Myocyte (in vitro differentiated cells): ENCODE measurements around the gene TCF7L2. TPM values are rescaled to one million over a fixed set of nuclear protein-coding genes. Genes with fewer than 3 reads are reported as not detected.

Experiments used
- DNase-seq: peaks from one replicate; pipeline ENCODE4 v3.0.0-alpha.2; 2012; ENCODE audit warnings: low read depth
- total RNA-seq: library from RNA; depleted of rRNA; stranded (reverse); fragments of >200 nt; gene quantifications from 2 replicates; pipeline ENCODE4 v1.2.3, GENCODE V29; 2014

TCF7L2 gene
- total RNA-seq, 1 donor from 2014 or later: 2.4 TPM

DNA sequence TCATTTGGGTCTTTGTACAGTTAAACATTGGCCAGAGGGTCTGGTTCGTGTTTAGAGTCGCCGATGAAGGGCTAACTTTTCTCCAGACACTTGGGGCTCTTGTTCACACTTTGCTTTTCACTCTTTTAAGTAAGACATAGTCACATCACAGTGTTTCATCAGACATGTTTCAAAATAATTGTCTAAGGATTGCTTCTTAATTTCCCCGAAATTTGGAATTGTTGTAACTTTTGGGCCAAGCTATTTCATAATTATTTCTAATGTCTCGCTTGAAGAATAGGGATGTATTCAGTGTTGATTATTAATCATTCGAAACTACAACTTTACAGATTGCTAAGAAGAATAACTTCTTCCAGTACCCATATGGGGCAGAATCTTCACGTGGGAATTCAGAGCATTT is 92.8 kb downstream of the TCF7L2 start:
- DNase-seq: no peak

DNA sequence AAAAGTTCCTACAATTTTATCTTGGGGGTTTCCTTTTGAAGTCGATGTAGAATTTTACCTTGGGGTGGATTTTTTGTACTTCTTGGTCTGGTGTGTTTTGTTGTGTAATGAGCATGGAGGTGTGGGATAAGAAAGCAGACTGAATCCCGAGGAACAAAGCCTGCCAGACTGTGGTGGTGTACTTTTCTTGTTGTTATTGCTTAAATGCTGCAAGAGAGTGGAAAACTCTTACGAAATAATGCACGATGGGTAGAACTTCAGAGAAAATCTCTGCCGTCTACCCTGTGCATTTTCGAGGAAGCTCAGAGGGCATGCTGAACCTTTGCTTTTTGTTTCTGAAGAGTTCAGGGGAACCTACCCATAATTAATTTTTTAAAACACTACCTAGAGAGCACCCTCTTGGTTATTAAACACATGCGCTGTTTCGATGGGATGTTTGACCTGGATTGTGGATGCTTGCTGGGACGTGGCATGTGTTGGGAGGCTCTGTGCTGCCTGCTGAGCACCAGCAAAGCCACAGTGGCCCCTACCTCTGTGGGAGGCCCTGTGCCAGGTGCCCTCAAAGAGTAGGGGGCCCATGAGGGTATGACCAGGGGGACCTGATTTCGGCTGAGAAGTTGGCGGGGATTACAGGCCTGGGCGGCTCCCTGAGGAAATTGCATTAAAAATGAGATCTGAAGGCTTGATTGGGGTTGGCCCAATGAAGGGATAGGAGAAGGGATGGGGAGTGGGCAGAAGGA is 94.1 kb downstream of the TCF7L2 start:
- no peak for DNase-seq

DNA sequence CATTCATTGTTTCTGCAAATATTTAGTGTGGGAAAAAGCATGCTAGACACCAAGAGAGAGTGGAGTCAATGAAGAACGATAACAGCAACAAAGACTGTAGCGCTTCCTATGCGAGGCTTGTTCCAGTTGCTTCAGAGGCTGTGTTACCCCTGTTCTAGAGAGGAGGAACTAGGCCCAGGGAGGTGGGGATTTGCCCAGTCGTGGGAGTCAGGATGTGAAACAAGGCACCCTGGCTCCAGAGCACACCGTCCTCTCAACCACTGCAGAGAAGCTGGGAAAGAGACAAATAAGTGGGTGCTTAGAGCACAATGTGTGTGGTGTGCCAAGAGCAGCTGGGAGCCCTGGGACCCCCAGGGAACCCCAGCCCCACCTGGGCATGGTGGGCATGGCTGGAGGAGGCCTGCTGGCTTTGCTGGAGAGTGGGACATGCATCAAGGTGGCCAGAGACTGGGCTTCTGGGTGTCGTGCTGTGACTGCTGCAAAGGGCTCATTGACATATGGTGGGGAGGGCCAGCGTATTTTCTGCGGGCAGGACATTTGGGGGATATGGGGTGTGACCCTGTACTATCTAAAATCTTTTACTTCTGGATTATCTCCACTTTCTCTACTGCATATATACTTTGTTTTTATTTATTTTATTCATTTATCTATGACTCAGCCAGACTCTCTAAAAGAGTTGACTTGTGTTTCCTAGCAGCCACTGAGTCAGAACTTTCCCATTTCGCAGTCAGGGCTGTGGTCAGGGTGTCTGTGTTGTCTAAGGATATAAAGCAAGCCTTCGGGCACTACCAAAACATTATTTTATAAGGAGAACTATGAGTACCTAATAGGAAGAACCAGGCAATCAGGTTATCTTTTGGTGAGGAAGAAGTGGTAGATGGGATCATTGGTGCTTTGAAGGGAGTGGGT is 95.4 kb downstream of the TCF7L2 start:
- peak; percentile 71 for DNase-seq

DNA sequence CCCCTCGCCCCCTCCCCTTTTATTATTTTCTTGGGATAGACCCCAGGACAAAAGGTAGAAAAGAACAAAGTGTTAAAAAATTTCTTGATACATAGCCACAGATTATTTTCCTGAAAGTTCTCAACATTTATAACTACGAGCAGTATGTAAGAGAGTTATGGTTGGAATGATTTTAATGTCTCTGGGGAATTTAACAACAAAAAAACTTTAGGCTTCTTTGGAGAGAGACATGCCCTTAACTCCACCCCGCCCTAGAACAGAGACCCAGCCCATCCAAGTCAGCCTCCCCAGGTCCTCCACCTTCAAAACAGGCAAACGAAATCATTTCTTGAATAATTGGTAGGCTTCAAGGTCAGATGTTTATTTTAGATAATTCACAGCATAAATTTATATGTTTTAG is 97.1 kb downstream of the TCF7L2 start:
- no peak for DNase-seq

DNA sequence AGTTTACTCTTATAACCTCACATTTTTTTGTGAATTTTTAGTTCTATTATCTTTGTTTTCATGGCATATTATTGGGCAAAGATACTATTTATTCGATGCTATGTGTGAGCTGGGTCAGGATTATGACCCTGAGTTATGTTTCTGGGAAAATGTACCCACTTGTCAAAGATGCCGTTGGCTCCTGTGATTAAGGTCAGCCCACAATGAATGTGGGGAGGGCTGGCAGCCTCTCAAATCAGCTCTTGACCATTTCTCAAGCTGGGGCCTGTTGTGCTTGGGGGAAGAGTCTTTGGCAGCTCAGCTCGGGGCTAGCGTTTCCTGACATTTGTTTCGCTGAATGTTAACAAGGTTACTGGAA is 97.5 kb downstream of the TCF7L2 start:
- no peak for DNase-seq

DNA sequence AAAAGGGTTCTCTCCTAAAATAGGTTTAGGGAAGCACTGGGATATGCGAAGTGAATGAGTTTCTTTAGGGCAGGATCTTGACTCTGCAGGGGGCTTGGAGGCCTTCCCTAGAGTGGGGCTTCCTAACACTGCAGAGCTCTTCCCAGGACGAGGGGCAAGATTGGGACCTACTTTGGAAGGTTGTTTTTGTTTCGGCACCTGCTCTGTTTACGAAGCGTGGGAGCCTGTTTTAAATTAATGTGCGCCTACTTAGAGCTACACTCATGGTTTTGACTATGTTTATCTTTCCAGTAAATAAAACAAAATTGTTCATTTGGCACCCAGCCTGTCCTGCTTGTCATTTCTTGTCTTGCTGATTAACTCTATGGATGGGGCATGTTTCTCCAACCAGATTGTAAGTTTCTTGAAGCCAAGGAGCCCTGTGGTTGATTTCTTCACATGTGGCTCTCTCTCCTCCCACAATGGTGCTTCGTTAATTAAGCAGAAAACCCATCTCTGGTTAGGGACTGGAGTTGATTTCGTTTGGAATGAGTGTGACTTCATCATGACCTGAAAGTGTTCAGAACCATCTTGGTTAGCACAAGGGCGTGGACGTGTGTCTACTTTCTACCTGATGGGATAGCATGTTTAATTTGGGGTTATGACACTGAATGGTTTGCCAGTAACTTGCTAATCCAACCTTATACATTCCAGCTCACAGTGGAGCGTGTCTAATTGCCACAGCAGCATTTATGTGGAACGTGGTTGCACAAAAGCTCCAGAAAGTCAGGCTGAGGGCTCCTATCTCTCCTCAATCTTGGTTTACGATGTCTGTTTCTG is 98.1 kb downstream of the TCF7L2 start:
- no peak for DNase-seq

DNA sequence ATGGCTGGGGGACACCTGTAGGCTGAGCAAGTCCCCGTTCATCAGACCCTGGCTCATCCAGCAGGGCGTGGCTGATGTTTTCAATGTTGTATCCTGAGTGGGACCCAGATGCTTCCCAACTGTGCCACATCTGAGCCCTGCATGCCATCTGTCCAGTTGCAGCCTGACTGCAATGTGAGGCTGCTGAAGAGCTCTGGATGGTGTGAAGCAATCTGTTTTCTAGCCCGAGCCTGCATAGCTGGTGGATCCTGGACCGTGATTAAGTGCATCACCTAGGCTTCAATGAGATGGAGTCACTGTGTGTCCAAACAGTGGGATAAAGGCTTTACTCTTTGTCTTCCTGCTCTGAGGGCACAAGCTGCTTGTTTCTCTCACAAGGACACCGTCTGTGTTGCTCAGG is 99.8 kb downstream of the TCF7L2 start:
- no peak for DNase-seq

DNA sequence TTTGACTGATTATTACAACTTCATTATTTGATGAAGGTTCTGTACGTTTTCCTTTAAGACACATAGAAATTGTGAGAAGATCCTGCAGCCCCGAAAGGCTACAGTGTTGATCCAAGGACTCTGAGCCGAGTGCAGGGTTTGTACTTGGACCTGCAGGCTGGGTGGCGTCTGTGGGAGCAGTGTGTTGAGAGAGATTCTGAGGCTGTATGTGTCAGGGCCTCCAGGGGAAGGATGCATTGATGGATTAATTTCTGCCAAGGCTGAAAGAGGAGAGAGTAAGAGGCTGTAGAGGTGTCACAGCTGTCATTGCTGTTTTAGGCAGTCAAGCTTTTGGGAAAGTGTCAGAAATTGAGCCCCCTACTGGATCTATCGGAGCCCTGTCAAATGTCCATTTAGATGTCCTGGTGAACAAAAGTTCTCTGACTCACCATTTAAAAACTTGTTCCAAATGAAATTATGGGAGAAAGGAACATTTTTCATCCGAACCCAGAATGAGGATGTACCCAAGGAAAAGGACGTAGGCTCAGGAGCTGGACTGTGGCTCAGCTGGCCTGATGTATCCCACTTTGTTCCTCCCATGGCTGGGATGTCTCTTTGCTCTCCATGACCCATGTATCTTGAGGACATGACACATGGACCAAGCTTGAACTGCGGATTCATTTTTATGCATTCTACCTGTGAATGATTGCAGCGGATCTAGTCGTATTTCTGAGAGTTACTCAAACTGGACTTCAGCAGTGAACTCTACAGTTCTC is 102.2 kb downstream of the TCF7L2 start:
- DNase-seq: peak; percentile 66

DNA sequence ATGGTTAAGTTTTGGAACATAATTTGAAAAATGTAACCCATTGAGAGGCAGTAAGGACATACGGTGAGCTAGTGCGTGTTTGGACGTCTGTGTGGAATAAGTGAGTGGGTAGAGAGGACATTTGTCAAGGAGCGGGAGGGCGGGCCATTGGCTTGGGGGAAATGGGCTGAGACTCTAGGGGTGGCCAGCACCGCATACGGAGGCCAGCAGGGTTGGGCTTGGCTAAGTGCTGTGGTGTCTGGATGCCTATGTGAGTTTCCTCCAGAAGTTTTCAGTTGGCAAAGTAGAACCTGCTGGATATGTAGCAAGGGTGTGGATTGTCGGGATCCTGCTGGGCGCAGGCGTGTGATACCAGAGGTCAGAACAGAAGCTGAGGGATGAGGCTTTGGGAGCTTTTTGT is 103.0 kb downstream of the TCF7L2 start:
- no peak for DNase-seq

DNA sequence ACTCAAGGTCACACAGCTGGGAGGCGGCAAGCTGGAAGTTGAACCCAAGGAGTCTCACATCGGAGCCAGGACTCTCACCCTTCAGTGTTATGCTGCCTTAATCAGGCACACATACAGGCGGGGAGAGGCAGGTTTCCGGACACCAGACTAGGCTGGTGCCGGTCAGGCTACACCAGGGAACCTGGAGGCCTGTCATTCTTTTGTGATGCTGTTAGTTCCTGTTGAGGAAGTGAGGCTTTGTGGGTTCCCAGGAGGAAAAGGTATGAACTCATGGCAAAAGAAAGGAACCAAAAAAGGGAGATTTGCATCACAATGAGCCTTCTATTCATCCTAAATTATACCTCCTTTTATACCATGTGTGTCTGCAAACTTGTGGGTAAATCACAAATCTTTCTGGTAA is 103.8 kb downstream of the TCF7L2 start:
- DNase-seq: no peak

DNA sequence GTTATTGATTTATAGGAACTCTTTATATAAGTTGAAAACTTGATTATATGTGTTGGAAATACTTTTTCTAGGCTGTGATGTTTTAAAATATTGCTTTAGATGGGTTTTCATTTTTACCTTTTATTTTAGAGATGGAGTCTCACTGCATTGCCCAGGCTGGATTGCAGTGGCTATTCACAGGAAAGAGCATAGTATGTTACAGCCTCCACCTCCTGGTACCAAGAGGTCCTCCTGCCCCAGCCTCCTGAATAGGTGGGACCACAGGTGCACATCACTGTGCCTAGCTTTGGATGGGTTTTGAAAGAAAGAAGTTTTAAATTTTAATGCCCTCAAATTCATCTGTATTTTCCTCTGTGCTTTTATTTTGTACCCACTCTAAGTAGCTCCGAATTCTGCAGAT is 105.4 kb downstream of the TCF7L2 start:
- DNase-seq: no peak

DNA sequence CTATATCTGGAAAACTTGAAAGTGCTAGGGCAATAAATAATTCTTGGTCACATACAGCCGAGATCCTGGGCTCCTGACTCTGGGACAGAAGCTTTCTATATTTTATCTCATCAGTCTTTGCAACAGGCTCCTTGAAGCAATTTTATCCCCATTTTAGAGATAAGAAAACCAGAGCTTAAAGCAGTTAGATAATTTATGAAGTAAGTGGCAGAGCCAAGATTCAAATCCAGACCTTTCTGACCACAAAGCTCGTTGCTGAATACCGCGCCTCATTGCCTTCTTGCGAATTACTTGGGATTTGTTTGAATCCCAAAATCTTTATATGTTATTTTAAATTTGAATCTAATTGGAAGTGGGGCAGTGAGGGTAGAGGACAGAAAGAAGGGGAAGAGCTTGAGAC is 106.0 kb downstream of the TCF7L2 start:
- no peak for DNase-seq

DNA sequence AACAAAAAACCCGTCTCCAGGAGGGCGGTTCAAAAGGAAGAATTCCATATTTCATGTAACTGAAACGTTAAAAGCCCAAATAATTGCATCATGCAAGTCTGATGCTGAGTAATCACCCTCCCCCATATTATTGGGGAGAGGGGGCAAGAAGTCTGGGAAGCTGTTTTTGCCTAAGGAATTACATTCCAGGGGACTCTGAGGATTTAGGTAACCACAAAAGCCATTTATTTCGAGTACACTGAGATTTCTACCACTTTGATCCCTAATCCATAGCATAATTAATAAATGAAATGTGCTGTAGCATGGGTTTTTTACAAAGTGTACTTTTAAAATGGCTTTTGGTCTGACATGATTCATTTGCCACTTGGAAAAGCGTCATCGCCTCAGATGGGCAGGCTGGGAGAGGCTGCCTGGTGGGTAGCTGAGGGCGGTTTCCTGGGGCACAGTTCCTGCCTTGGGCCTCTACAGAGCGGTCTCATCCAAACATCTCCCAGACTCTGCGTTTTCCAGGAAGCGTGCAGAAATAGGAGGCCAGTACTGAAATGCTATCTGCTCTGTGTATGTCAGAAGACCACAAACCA is 106.5 kb downstream of the TCF7L2 start:
- peak; percentile 33 for DNase-seq

DNA sequence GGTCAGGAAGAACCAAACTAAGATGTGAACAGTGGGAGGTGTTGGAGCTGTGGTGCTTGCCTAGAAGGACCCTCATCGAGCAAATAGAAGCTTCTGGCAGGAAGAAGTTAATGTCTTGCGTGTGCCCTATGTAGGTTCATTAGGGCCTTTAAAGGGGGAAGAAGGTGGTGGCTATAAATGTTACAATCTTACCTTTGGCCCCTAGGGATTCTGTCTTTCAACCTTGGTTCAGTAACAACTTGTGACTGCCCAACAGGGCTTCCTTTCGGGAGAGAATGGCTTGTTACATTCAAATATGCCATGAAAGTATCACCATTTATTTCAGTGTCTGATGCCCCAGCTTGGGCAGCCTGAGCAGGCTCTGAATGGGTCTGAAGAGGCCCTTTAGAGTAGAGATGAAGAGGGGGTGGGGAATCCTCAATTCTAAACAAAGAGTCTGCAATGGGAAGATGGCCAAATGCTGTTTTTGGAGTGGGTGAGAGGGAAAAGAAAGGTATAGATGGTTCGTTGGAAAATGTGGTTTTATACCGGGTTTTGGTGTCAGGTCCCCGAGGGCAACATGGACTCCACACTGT is 108.0 kb downstream of the TCF7L2 start:
- no peak for DNase-seq

DNA sequence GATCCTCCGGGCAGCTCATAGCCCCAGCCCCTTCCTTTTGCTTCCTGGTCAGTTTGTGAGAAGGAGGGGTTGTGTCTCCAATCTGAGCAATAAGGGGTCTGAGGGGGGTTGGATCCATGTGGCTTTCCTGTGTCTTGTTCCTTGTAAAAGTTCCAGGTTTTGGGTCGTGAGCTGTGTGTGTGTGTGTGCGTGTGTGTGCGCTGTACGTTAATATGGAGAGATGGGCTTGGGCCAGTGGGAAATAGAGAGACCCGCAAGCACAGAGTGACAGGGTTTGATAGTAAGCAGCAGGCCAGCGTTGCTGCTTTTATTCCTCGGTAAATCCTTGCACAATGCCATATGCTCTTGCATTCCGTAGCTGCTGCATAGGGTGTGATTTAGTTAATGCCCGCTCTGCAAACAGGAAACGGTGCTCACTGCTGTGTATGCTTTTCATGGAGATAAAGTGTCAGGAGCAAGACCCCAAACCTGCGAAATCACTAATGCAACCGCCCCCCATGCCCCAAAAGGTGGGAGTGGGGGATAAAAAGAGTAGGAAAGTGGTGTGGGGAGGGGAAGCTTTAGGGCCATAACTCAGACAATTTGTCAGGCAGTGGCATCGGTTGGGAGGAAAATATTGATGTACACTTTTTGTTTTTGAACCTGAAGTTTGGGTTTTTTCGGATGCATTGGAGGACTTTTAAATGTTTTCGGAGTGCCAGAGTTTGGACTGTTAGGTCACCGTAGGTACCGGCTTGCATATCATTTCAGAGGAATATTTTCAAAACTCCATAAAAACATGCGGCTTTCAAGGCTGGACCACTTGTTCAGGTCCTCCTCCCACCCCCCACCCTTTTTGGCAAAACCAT is 108.7 kb downstream of the TCF7L2 start:
- no peak for DNase-seq

DNA sequence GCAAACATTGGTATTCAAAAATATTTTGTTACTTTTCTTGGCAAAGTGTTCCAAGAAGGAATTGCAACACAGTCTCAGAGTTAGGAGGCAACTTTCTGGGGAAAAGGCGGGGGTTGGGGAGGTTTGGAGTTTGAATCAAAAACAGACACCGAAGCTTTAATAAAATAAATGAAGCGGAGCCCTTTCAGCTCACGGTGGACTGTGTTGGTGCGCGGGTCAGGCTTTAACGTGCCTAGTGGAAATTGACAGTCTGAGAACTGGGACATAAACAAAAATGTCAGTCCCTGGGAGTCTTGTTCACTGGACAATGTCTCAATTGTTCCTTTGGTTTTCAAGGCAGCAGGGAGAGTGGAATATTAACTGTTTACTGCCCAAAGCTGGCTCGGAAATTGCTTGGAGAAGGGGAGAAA is 109.3 kb downstream of the TCF7L2 start:
- DNase-seq: peak; percentile 30

DNA sequence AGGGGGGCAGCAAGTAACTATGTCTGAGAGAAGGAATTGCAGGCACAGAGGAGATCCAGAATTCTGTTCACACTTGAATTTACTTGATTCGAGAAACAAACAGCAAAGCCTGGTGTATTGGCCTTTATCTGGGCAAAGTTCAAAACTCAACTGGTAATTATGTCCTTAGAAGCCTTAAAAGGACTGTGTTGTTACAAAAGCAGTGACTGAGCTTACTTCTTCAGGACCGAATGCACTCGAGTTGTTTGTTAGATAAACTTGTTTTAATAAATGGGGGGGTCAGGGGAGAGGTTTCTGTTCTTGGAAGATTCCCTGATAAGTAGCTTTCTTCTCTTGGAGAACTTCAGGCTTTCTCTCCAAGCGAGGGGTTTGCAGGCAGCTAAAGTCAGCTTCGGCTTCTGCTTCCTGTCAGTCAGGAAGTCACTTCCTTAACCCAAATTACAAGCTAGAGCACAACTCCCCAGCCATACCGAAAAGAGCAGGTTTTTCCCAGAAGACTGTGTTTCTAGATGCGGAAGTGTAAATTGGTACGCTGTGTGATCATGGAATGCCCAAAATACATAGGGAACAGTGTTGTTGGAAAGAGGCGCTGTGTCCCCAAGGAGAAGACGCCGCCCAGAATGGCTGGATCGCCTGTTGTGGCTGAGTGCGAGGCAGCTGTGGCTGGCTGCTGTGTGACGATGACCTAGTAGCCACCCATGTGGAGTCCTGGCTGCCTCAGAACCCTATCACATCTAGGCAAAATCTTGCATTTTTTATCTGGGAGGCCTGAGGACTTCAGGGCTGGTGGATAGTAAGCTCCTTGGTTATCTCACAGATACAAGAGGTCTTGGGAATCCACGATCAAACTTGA is 110.4 kb downstream of the TCF7L2 start:
- peak; percentile 37 for DNase-seq

DNA sequence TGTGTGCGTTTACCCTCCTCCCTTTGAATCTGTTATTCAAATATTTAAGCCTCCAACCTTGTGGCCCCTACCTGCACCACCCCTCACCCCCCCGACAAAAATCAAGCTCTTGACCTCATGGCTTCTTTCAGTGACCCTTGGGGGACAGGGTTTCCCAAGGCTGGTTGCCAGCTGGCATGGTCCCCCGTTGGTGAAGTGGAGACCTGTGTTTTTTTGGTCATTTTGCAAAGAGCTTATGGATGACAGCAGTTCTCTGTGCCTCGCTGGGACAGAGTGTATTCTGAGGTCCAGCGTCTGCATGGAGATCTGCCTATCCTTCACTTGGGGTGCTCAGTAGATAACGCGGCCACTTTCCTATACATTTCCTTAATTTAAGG is 111.0 kb downstream of the TCF7L2 start:
- DNase-seq: no peak
